DND-41 (cell line): ENCODE measurements around the gene CENPO.

ENCODE experiments used
- ATAC-seq: fragments of 200-7000 bp; cut with Tn5 transposase; 3 replicates; pipeline ENCODE4 v1.9.1; 2021; ENCODE audit warnings: low read depth; ENCODE audit not compliant: insufficient read depth
- DNase-seq: peaks from one replicate; pipeline ENCODE4 v3.0.0-alpha.2; 2020
- H2AFZ ChIP-seq: 2 replicates; pipeline ENCODE4 v1.6.0; 2012; ENCODE audit warnings: low read depth, low read length
- H3K27ac ChIP-seq: 2 replicates; pipeline ENCODE4 v1.5.1; 2012; ENCODE audit warnings: low read length, inconsistent platforms
- H3K27me3 ChIP-seq: fragments of 200-600 bp; sonication (generic); 2 replicates; pipeline ENCODE4 v1.6.0; 2012; ENCODE audit warnings: low read length, mild to moderate bottlenecking, inconsistent platforms; ENCODE audit not compliant: insufficient read depth, poor library complexity
- H3K36me3 ChIP-seq: 2 replicates; pipeline ENCODE4 v1.5.1; 2012; ENCODE audit warnings: low read length, inconsistent platforms; ENCODE audit not compliant: insufficient read depth
- H3K4me1 ChIP-seq: 2 replicates; pipeline ENCODE4 v1.5.1; 2012; ENCODE audit warnings: mild to moderate bottlenecking, low read length; ENCODE audit not compliant: insufficient read depth
- H3K4me2 ChIP-seq: 2 replicates; pipeline ENCODE4 v1.6.0; 2012; ENCODE audit warnings: mild to moderate bottlenecking, moderate library complexity, low read length, inconsistent platforms; ENCODE audit not compliant: insufficient read depth
- H3K4me3 ChIP-seq, 2 experiments: fragments of 200-600 bp in 1 of 2; shearing (Covaris generic) in 1 of 2; 2 replicates each; pipeline ENCODE4 v1.5.1; 2012 to 2016; ENCODE audit warnings: inconsistent platforms in 2 of 2, low read length in 2 of 2, mild to moderate bottlenecking in 2 of 2, low read depth in 1 of 2, moderate library complexity in 1 of 2
- H3K79me2 ChIP-seq: 2 replicates; pipeline ENCODE4 v1.6.0; 2012; ENCODE audit warnings: low read length, inconsistent platforms; ENCODE audit not compliant: insufficient read depth
- H3K9ac ChIP-seq: 2 replicates; pipeline ENCODE4 v1.6.0; 2012; ENCODE audit warnings: low read depth, mild to moderate bottlenecking, inconsistent platforms, low read length, moderate library complexity
- H3K9me3 ChIP-seq: 2 replicates; pipeline ENCODE4 v1.5.1; 2012; ENCODE audit warnings: low read length, moderate library complexity, mild to moderate bottlenecking, inconsistent platforms; ENCODE audit not compliant: insufficient read depth, severe bottlenecking
- H4K20me1 ChIP-seq: 2 replicates; pipeline ENCODE4 v1.6.0; 2012; ENCODE audit warnings: low read length; ENCODE audit not compliant: insufficient read depth
- EZH2 ChIP-seq: IDR thresholded peaks from 3 replicates; pipeline ENCODE4 v1.6.1; 2012; ENCODE audit warnings: borderline replicate concordance, low read depth, mild to moderate bottlenecking, moderate library complexity, low read length, inconsistent platforms; ENCODE audit not compliant: severe bottlenecking
- TF ChIP-seq, protein P1 (sequence below): IDR thresholded peaks from 2 replicates; pipeline ENCODE4 v1.5.1; 2012; ENCODE audit warnings: borderline replicate concordance, low read length, moderate library complexity, mild to moderate bottlenecking; ENCODE audit not compliant: poor library complexity, severe bottlenecking; ENCODE audit errors: extremely low read depth

CENPO gene

GRCh38 chr2:24855022-24855622 lies 61.9 kb downstream of the CENPO start:
- Histone ChIP-seq H2AFZ (no peak overlapping the region), H3K79me2 (peaks cover 13% of the 10 kb centered on the region; the same call in 1 of the 2 replicates), H3K4me1 (no peaks in the 10 kb centered on the region), H4K20me1 (peaks cover 26% of the 10 kb centered on the region), H3K9me3 (no peaks in the 10 kb centered on the region), H3K36me3 (peaks cover 70% of the 10 kb centered on the region), H3K4me3 (no peak overlapping the region), H3K27me3 (no peaks in the 10 kb centered on the region), H3K27ac (no peak overlapping the region), H3K9ac (no peak overlapping the region), H3K4me2 (no peak overlapping the region)
- no peak for TF ChIP-seq EZH2
- TF ChIP-seq, protein P1, sequence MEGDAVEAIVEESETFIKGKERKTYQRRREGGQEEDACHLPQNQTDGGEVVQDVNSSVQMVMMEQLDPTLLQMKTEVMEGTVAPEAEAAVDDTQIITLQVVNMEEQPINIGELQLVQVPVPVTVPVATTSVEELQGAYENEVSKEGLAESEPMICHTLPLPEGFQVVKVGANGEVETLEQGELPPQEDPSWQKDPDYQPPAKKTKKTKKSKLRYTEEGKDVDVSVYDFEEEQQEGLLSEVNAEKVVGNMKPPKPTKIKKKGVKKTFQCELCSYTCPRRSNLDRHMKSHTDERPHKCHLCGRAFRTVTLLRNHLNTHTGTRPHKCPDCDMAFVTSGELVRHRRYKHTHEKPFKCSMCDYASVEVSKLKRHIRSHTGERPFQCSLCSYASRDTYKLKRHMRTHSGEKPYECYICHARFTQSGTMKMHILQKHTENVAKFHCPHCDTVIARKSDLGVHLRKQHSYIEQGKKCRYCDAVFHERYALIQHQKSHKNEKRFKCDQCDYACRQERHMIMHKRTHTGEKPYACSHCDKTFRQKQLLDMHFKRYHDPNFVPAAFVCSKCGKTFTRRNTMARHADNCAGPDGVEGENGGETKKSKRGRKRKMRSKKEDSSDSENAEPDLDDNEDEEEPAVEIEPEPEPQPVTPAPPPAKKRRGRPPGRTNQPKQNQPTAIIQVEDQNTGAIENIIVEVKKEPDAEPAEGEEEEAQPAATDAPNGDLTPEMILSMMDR, result no peak
- no peak for ATAC-seq
- DNase-seq, result no peak

- DNase-seq (no peak), ATAC-seq (no peak)
- Histone ChIP-seq H3K4me2 (no peak overlapping the region), H3K9ac (no peak overlapping the region), H2AFZ (no peak overlapping the region), H4K20me1 (peaks cover 28% of the 10 kb centered on the region), H3K4me3 (no peak overlapping the region), H3K4me1 (no peaks in the 10 kb centered on the region), H3K27me3 (no peaks in the 10 kb centered on the region), H3K79me2 (peaks cover 13% of the 10 kb centered on the region; the same call in 1 of the 2 replicates), H3K9me3 (no peaks in the 10 kb centered on the region), H3K27ac (no peak overlapping the region), H3K36me3 (peaks cover 72% of the 10 kb centered on the region)
- TF ChIP-seq EZH2, result no peak
- TF ChIP-seq, protein P1, result no peak
Measured at GRCh38 chr2:24855726-24856125, 62.5 kb downstream of the CENPO start.

- H3K4me2 ChIP-seq, result no peak overlapping the region
- TF ChIP-seq, protein P1, result no peak
- TF ChIP-seq EZH2, result no peak
- H2AFZ ChIP-seq, result no peak overlapping the region
- ATAC-seq, result no peak
- H3K79me2 ChIP-seq, result peaks cover 13% of the 10 kb centered on the region; the same call in 1 of the 2 replicates
- peaks cover 73% of the 10 kb centered on the region for H3K36me3 ChIP-seq
- H3K4me1 ChIP-seq, result no peaks in the 10 kb centered on the region
- no peak overlapping the region for H3K9ac ChIP-seq
- H3K27me3 ChIP-seq, result no peaks in the 10 kb centered on the region
- no peak overlapping the region for H3K27ac ChIP-seq
- H4K20me1 ChIP-seq, result peaks cover 31% of the 10 kb centered on the region
- no peaks in the 10 kb centered on the region for H3K9me3 ChIP-seq
- no peak for DNase-seq
- no peak overlapping the region for H3K4me3 ChIP-seq
Measured at GRCh38 chr2:24856791-24857211, 63.6 kb downstream of the CENPO start.
